Body of pancreas (tissue), 4 donors: ENCODE results near the gene POU2AF1. TPM values are rescaled to one million over a fixed set of nuclear protein-coding genes. Genes with fewer than 3 reads are reported as not detected.
A peak's percentile ranks its signal among the peaks of the same experiment; 100 is the strongest.

ENCODE experiments used
- ATAC-seq: fragments of 150-250 bp; one replicate; pipeline ENCODE4 v1.9.1; 2016
- DNase-seq, 4 donors: peaks; one replicate each; pipeline ENCODE4 v3.0.0-alpha.2; 2019
- H3K27ac ChIP-seq, 4 donors: fragments of 200-600 bp; sonication (generic); 1 replicate in 3 of 4; 2 replicates in 1 of 4; pipeline versions ENCODE4 v1.5.1 to v1.6.1; 2016 to 2019; ENCODE audit warnings: mild to moderate bottlenecking in 1 of 4, mixed read lengths in 1 of 4, moderate library complexity in 1 of 4
- H3K27me3 ChIP-seq, 2 donors: fragments of 200-600 bp; sonication (generic); one replicate each; pipeline ENCODE4 v1.6.0; 2016; ENCODE audit warnings: mild to moderate bottlenecking in 1 of 2
- H3K36me3 ChIP-seq, 2 donors: fragments of 200-600 bp; sonication (generic); replicated peaks in 1 of 2; 2 replicates each; pipeline ENCODE4 v1.5.1; 2016; ENCODE audit warnings: low read depth in 2 of 2; ENCODE audit not compliant: insufficient read depth in 1 of 2
- H3K4me1 ChIP-seq: fragments of 200-600 bp; sonication (generic); one replicate; pipeline ENCODE4 v1.6.0; 2016
- H3K4me3 ChIP-seq, 2 donors: fragments of 200-600 bp; sonication (generic); 1 replicate in 1 of 2; 2 replicates in 1 of 2; pipeline ENCODE4 v1.5.1; 2016 to 2019
- H3K9me3 ChIP-seq, 3 donors: fragments of 200-600 bp; sonication (generic); 1 replicate in 2 of 3; 2 replicates in 1 of 3; pipeline ENCODE4 v1.5.1; 2016
- POLR2A ChIP-seq, 3 donors: fragments of 450-650 bp; IDR thresholded peaks; one replicate each; pipeline ENCODE4 v1.6.1; 2016; ENCODE audit warnings: antibody characterized with exemption in 3 of 3, mild to moderate bottlenecking in 2 of 3
- WGBS, 2 donors: methylation state at CpG; one replicate each; pipeline ENCODE4 v1.1.5; 2017; 5-methylcytosine and 5-hydroxymethylcytosine counted together
- intact Hi-C: fragments of 100-400 bp; cut with DNase I; formaldehyde crosslinking; loops from one replicate; pipeline ENCODE4 v1.15.1; 2023
- total RNA-seq, 2 donors: library from RNA; depleted of rRNA; stranded (reverse); fragments of >200 nt; gene quantifications; one replicate each; pipeline ENCODE4 v1.1.0, GENCODE V29; 2016
- TF ChIP-seq, protein P1 (sequence below), 7 experiments: fragments of 450-650 bp in 4 of 7; fragments of 200-600 bp in 3 of 7; sonication (generic) in 3 of 7; IDR thresholded peaks; one replicate each; pipeline ENCODE4 v1.5.1; 2016 to 2019; ENCODE audit warnings: antibody characterized with exemption in 7 of 7

The POU2AF1 gene
- total RNA-seq, 2 donors from 2014 or later: 8.9 TPM; not detected in 1

GRCh38 chr11:111352935-111353710, 26.0 kb downstream of the POU2AF1 start:
- Histone ChIP-seq H3K27ac (peak overlapping the region; percentile 9 to 66 (median 50)), H3K4me1 (peaks cover 45% of the 10 kb centered on the region), H3K4me3 (no peak overlapping the region), H3K27me3 (no peaks in the 10 kb centered on the region), H3K9me3 (no peaks in the 10 kb centered on the region), H3K36me3 (no peaks in the 10 kb centered on the region)
- TF ChIP-seq, protein P1, sequence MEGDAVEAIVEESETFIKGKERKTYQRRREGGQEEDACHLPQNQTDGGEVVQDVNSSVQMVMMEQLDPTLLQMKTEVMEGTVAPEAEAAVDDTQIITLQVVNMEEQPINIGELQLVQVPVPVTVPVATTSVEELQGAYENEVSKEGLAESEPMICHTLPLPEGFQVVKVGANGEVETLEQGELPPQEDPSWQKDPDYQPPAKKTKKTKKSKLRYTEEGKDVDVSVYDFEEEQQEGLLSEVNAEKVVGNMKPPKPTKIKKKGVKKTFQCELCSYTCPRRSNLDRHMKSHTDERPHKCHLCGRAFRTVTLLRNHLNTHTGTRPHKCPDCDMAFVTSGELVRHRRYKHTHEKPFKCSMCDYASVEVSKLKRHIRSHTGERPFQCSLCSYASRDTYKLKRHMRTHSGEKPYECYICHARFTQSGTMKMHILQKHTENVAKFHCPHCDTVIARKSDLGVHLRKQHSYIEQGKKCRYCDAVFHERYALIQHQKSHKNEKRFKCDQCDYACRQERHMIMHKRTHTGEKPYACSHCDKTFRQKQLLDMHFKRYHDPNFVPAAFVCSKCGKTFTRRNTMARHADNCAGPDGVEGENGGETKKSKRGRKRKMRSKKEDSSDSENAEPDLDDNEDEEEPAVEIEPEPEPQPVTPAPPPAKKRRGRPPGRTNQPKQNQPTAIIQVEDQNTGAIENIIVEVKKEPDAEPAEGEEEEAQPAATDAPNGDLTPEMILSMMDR (IDR thresholded peaks at IDR 0.05): no peak
- DNase-seq (peak; percentile 60 to 78 (median 72)), ATAC-seq (peak; percentile 84)
- 25 to 40% methylated on average over 8 of the region's 8 CpGs for WGBS, 2 donors
- intact Hi-C loops: no loop called here

- TF ChIP-seq, protein P1 (IDR thresholded peaks at IDR 0.05): no peak
- no peaks in the 10 kb centered on the region for H3K9me3 ChIP-seq
- H3K4me3 ChIP-seq: no peak overlapping the region
- no peaks in the 10 kb centered on the region for H3K27me3 ChIP-seq
- DNase-seq: peak in 1 of 4 donors; percentile 41
- ATAC-seq: peak; percentile 45
- peaks cover 45% of the 10 kb centered on the region for H3K4me1 ChIP-seq
- peak overlapping the region; percentile 2 to 66 (median 33) for H3K27ac ChIP-seq
- intact Hi-C loops: no loop called here
- 67 to 74% methylated on average over 9 of the region's 9 CpGs for WGBS, 2 donors
- H3K36me3 ChIP-seq: no peaks in the 10 kb centered on the region
Measured at GRCh38 chr11:111352231-111352746, 26.8 kb downstream of the POU2AF1 start.

GRCh38 chr11:111351374-111352055, 27.6 kb downstream of the POU2AF1 start:
- intact Hi-C loops: no loop called here
- no peak overlapping the region for H3K4me3 ChIP-seq
- H3K9me3 ChIP-seq: no peaks in the 10 kb centered on the region
- H3K4me1 ChIP-seq: peaks cover 45% of the 10 kb centered on the region
- H3K36me3 ChIP-seq: no peaks in the 10 kb centered on the region
- ATAC-seq (no peak), DNase-seq (no peak)
- no peaks in the 10 kb centered on the region for H3K27me3 ChIP-seq
- 17 to 22% methylated on average over 10 of the region's 10 CpGs for WGBS, 2 donors
- TF ChIP-seq, protein P1 (IDR thresholded peaks at IDR 0.05): no peak
- TF ChIP-seq POLR2A (IDR thresholded peaks at IDR 0.05): no peak
- peak overlapping the region; percentile 2 to 62 (median 10) for H3K27ac ChIP-seq

- no peaks in the 10 kb centered on the region for H3K36me3 ChIP-seq
- peak overlapping the region in 2 of 4 donors; percentile 11 to 62 for H3K27ac ChIP-seq
- no peak for ATAC-seq
Measured at GRCh38 chr11:111350811-111351210, 28.3 kb downstream of the POU2AF1 start.

More at GRCh38 chr11:111350811-111351210, 28.3 kb downstream of the POU2AF1 start:
- intact Hi-C loops: no loop called here
- TF ChIP-seq POLR2A (IDR thresholded peaks at IDR 0.05): no peak
- TF ChIP-seq, protein P1 (IDR thresholded peaks at IDR 0.05): no peak
- no peaks in the 10 kb centered on the region for H3K9me3 ChIP-seq
- no peak overlapping the region for H3K4me3 ChIP-seq
- no peaks in the 10 kb centered on the region for H3K27me3 ChIP-seq
- no peak for DNase-seq
- 63 to 69% methylated on average over 1 of the region's 1 CpG for WGBS, 2 donors
- peaks cover 39% of the 10 kb centered on the region for H3K4me1 ChIP-seq
